DMS 273 (cell line): Measurements from ENCODE around the gene NPAS4.

Experiments used
- DNase-seq: peaks from one replicate; lab custom pipeline; 2025; ENCODE audit not compliant: unreplicated experiment; lab: John Stamatoyannopoulos, UW

Gene NPAS4

GRCh38 chr11:66475349-66476172, 54.7 kb downstream of the NPAS4 start:
- no peak for DNase-seq
